IMR-90 (cell line): ENCODE measurements around the gene AUNIP. TPM values are rescaled to one million over a fixed set of nuclear protein-coding genes. Genes with fewer than 3 reads are reported as not detected.

Experiments used
- ATAC-seq: fragments of 200-7000 bp; cut with Tn5 transposase; 2 replicates; pipeline ENCODE4 v1.9.1; 2020; ENCODE audit warnings: low read depth, mild to moderate bottlenecking, moderate library complexity
- BruUV-seq: library from RNA; stranded (reverse); fragments of 400-500 nt; replicated peaks from 2 replicates; lab custom pipeline; 2021; lab: Mats Ljungman, UMichigan
- CTCF ChIA-PET: fragments of 300-600 bp; formaldehyde crosslinking; extraction: SDS; loops from one replicate; lab custom pipeline; 2021; ENCODE audit warnings: antibody characterized with exemption; lab: Yijun Ruan, JAX
- POLR2A ChIA-PET: fragments of 300-600 bp; sonication (Branson Sonifier 250); formaldehyde crosslinking; loops from one replicate; lab custom pipeline; 2022; ENCODE audit warnings: antibody characterized with exemption; ENCODE audit not compliant: unreplicated experiment; lab: Charles Lee
- DNase-seq: peaks from one replicate; pipeline ENCODE4 v3.0.0; 2013
- H2AFZ ChIP-seq: replicated peaks from 2 replicates; pipeline ENCODE3; 2013; ENCODE audit warnings: low read length, mild to moderate bottlenecking; ENCODE audit not compliant: poor library complexity
- H2AK5ac ChIP-seq: 2 replicates; pipeline ENCODE4 v1.6.1; 2013; ENCODE audit warnings: low read depth, low read length, inconsistent platforms
- H2AK9ac ChIP-seq: replicated peaks from 2 replicates; pipeline ENCODE3; 2013; ENCODE audit warnings: mild to moderate bottlenecking, low read depth, low read length, moderate library complexity; ENCODE audit not compliant: poor library complexity
- H2BK120ac ChIP-seq: 2 replicates; pipeline ENCODE4 v1.6.1; 2013; ENCODE audit warnings: low read depth, low read length, inconsistent platforms
- H2BK15ac ChIP-seq: 3 replicates; pipeline ENCODE4 v1.6.1; 2013; ENCODE audit warnings: low read depth, low read length, inconsistent platforms
- H2BK20ac ChIP-seq: 2 replicates; pipeline ENCODE4 v1.6.1; 2013; ENCODE audit warnings: low read depth, mild to moderate bottlenecking, inconsistent platforms, low read length, moderate library complexity
- H2BK5ac ChIP-seq: 2 replicates; pipeline ENCODE4 v1.6.1; 2013; ENCODE audit warnings: mild to moderate bottlenecking, low read depth, low read length, inconsistent platforms; ENCODE audit not compliant: poor library complexity, severe bottlenecking
- H3K14ac ChIP-seq: replicated peaks from 2 replicates; pipeline ENCODE4 v1.6.1; 2013; ENCODE audit warnings: low read depth, low read length, inconsistent platforms
- H3K18ac ChIP-seq: 2 replicates; pipeline ENCODE4 v1.6.1; 2013; ENCODE audit warnings: low read depth, low read length, control low read depth
- H3K23ac ChIP-seq: 2 replicates; pipeline ENCODE4 v1.6.1; 2013; ENCODE audit warnings: low read depth, low read length, inconsistent platforms
- H3K27ac ChIP-seq: 2 replicates; pipeline ENCODE4 v1.5.1; 2013; ENCODE audit warnings: mild to moderate bottlenecking, control low read depth, low read length; ENCODE audit not compliant: insufficient read depth
- H3K27me3 ChIP-seq: 2 replicates; pipeline ENCODE4 v1.6.1; 2013; ENCODE audit warnings: low read length; ENCODE audit not compliant: control insufficient read depth, insufficient read depth
- H3K36me3 ChIP-seq: 2 replicates; pipeline ENCODE4 v1.6.1; 2013; ENCODE audit warnings: low read length, mixed read lengths; ENCODE audit not compliant: control insufficient read depth, insufficient read depth
- H3K4ac ChIP-seq: 2 replicates; pipeline ENCODE4 v1.6.1; 2013; ENCODE audit warnings: low read depth, low read length, inconsistent platforms
- H3K4me1 ChIP-seq: 2 replicates; pipeline ENCODE4 v1.6.1; 2013; ENCODE audit warnings: low read length, mixed read lengths; ENCODE audit not compliant: control insufficient read depth, insufficient read depth
- H3K4me2 ChIP-seq: 2 replicates; pipeline ENCODE4 v1.6.1; 2013; ENCODE audit warnings: low read depth, mild to moderate bottlenecking, control low read depth, low read length, moderate library complexity
- H3K4me3 ChIP-seq: 2 replicates; pipeline ENCODE4 v1.5.1; 2013; ENCODE audit warnings: low read depth, mild to moderate bottlenecking, control low read depth, low read length, moderate library complexity; ENCODE audit not compliant: insufficient read depth
- H3K56ac ChIP-seq: 2 replicates; pipeline ENCODE4 v1.6.1; 2013; ENCODE audit warnings: low read length, inconsistent platforms; ENCODE audit not compliant: insufficient read depth; ENCODE audit errors: extremely low read depth
- H3K79me1 ChIP-seq, 2 experiments: 2 replicates each; pipeline ENCODE4 v1.6.1; 2013; ENCODE audit warnings: low read length in 2 of 2, inconsistent platforms in 1 of 2, low read depth in 1 of 2
- H3K9ac ChIP-seq: 2 replicates; pipeline ENCODE4 v1.6.1; 2013; ENCODE audit warnings: low read depth, low read length, control low read depth
- H3K9me1 ChIP-seq: 2 replicates; pipeline ENCODE4 v1.6.1; 2013; ENCODE audit warnings: low read length, inconsistent platforms; ENCODE audit not compliant: insufficient read depth
- H3K9me3 ChIP-seq: 2 replicates; pipeline ENCODE4 v1.6.1; 2013; ENCODE audit warnings: low read length; ENCODE audit not compliant: control insufficient read depth, insufficient read depth
- H4K20me1 ChIP-seq: 2 replicates; pipeline ENCODE4 v1.6.1; 2013; ENCODE audit warnings: low read length, inconsistent platforms; ENCODE audit not compliant: insufficient read depth
- H4K5ac ChIP-seq: 2 replicates; pipeline ENCODE4 v1.6.1; 2013; ENCODE audit warnings: mild to moderate bottlenecking, low read depth, low read length, control low read depth
- H4K8ac ChIP-seq, 2 experiments: 2 replicates each; pipeline ENCODE4 v1.6.1; 2013; ENCODE audit warnings: low read depth in 2 of 2, low read length in 2 of 2, control low read depth in 1 of 2, inconsistent platforms in 1 of 2
- H4K91ac ChIP-seq: 2 replicates; pipeline ENCODE4 v1.6.1; 2013; ENCODE audit warnings: low read depth, low read length, inconsistent platforms; ENCODE audit not compliant: insufficient read depth
- BHLHE40 ChIP-seq: fragments of 150-350 bp; IDR thresholded peaks from 2 replicates; pipeline ENCODE4 v1.6.1; 2016; ENCODE audit warnings: mild to moderate bottlenecking, low read depth, low read length
- CEBPB ChIP-seq: IDR thresholded peaks from 2 replicates; pipeline ENCODE4 v1.6.1; 2012; ENCODE audit warnings: low read depth, low read length, improper control_type of control experiment
- CHD1 ChIP-seq: IDR thresholded peaks from 2 replicates; pipeline ENCODE4 v1.6.1; 2012; ENCODE audit warnings: low read depth, low read length, improper control_type of control experiment
- ELK1 ChIP-seq: fragments of 150-350 bp; IDR thresholded peaks from 2 replicates; pipeline ENCODE4 v1.6.1; 2016; ENCODE audit warnings: low read depth, mild to moderate bottlenecking, low read length, moderate library complexity, borderline replicate concordance
- FOS ChIP-seq: fragments of 150-350 bp; IDR thresholded peaks from 2 replicates; pipeline ENCODE4 v1.6.1; 2016; ENCODE audit warnings: low read depth, low read length
- MAFK ChIP-seq: IDR thresholded peaks from 2 replicates; pipeline ENCODE4 v1.6.1; 2012; ENCODE audit warnings: low read depth, low read length, improper control_type of control experiment
- MAZ ChIP-seq: IDR thresholded peaks from 2 replicates; pipeline ENCODE4 v1.6.1; 2012; ENCODE audit warnings: low read depth, mild to moderate bottlenecking, low read length, improper control_type of control experiment, moderate library complexity, borderline replicate concordance
- MXI1 ChIP-seq: IDR thresholded peaks from 2 replicates; pipeline ENCODE4 v1.6.1; 2012; ENCODE audit warnings: low read depth, mild to moderate bottlenecking, low read length, moderate library complexity, borderline replicate concordance
- NFE2L2 ChIP-seq: fragments of 150-350 bp; IDR thresholded peaks from 2 replicates; pipeline ENCODE4 v1.6.1; 2016; ENCODE audit warnings: low read depth, mild to moderate bottlenecking, low read length
- POLR2A ChIP-seq: IDR thresholded peaks from 2 replicates; pipeline ENCODE4 v1.6.1; 2012; ENCODE audit warnings: mild to moderate bottlenecking, low read depth, low read length
- RAD21 ChIP-seq: IDR thresholded peaks from 2 replicates; pipeline ENCODE4 v1.6.1; 2012; ENCODE audit warnings: low read length, improper control_type of control experiment
- RCOR1 ChIP-seq: IDR thresholded peaks from 2 replicates; pipeline ENCODE4 v1.6.1; 2012; ENCODE audit warnings: mild to moderate bottlenecking, low read length, improper control_type of control experiment; ENCODE audit not compliant: insufficient replicate concordance
- RFX5 ChIP-seq: IDR thresholded peaks from 2 replicates; pipeline ENCODE4 v1.8.0; 2012; ENCODE audit warnings: low read depth, mild to moderate bottlenecking, low read length, moderate library complexity
- SMC3 ChIP-seq: fragments of 150-350 bp; IDR thresholded peaks from 2 replicates; pipeline ENCODE4 v1.6.1; 2016; ENCODE audit warnings: low read depth, mild to moderate bottlenecking, antibody characterized with exemption, low read length, moderate library complexity
- USF2 ChIP-seq: fragments of 150-350 bp; IDR thresholded peaks from 2 replicates; pipeline ENCODE4 v1.6.1; 2017; ENCODE audit warnings: mild to moderate bottlenecking, antibody characterized with exemption, low read length, low read depth
- WGBS, 2 experiments: methylation state at CpG; one replicate each; pipeline versions ENCODE4 v1.1.5 to v1.1.7; 2013; ENCODE audit warnings: missing lambda C conversion rate in 2 of 2; ENCODE audit not compliant: insufficient read length in 1 of 2; ENCODE audit errors: extremely low coverage in 2 of 2; 5-methylcytosine and 5-hydroxymethylcytosine counted together
- dilution Hi-C: fragments of 300-500 bp; cut with HindIII; formaldehyde crosslinking; loops from one replicate; pipeline ENCODE4 v1.14.3; 2018; ENCODE audit warnings: low sequenced_read_pairs; ENCODE audit not compliant: unreplicated experiment
- in situ Hi-C: fragments of 300-500 bp; cut with MboI; formaldehyde crosslinking; loops from 3 replicates; pipeline ENCODE4 v1.14.3; 2019; ENCODE audit warnings: low sequenced_read_pairs, inconsistent platforms, mixed read lengths
- intact Hi-C: fragments of 100-400 bp; cut with micrococcal nuclease; formaldehyde crosslinking; loops from 2 replicates; pipeline ENCODE4 v1.10.0; 2022
- polyA plus RNA-seq, 3 experiments: library from polyadenylated mRNA; depleted of rRNA; stranded (reverse); fragments of >200 nt; gene quantifications; 2 replicates each; pipeline ENCODE4 v1.2.3, GENCODE V29; 2012; ENCODE audit warnings: low replicate concordance in 1 of 3
- total RNA-seq: library from RNA; depleted of rRNA; stranded (reverse); fragments of >200 nt; gene quantifications from 2 replicates; pipeline ENCODE4 v1.2.3, GENCODE V29; 2012
- TF ChIP-seq, protein P1 (sequence below): conservative IDR thresholded peaks from 2 replicates; pipeline ENCODE4 v1.5.1; 2012; ENCODE audit warnings: mild to moderate bottlenecking, low read depth, low read length, improper control_type of control experiment

AUNIP gene
- total and polyA plus RNA-seq, 2 of the 4 experiments (the other 2 are of a cell fraction): 2.4 to 5.0 TPM

GRCh38 chr1:25787760-25788166, 71.5 kb downstream of the AUNIP start:
- 90% methylated on average over 2 of the region's 5 CpGs; no CpG with 5 or more reads in 1 of the 2 experiments for WGBS, 2 experiments
- Histone ChIP-seq H3K27me3 (no peaks in the 10 kb centered on the region), H3K23ac (no peak overlapping the region), H4K20me1 (no peaks in the 10 kb centered on the region; the same call in 1 of the 2 replicates), H3K4me1 (peaks cover 12% of the 10 kb centered on the region), H4K5ac (no peak overlapping the region), H2BK15ac (no peak overlapping the region), H3K14ac (no peak overlapping the region), H2AFZ (no peak overlapping the region), H3K9me3 (no peaks in the 10 kb centered on the region), H3K79me1 (no peaks in the 10 kb centered on the region), H2BK20ac (no peak overlapping the region), H2BK120ac (no peak overlapping the region), H2AK5ac (no peak overlapping the region), H3K4me2 (no peak overlapping the region), H3K36me3 (peaks cover 14% of the 10 kb centered on the region; the same call in 1 of the 2 replicates), H3K56ac (no peak overlapping the region), H3K4ac (no peak overlapping the region), H2BK5ac (no peak overlapping the region), H3K4me3 (no peak overlapping the region), H2AK9ac (no peak overlapping the region), H4K8ac (no peak overlapping the region), H3K27ac (no peak overlapping the region), H3K18ac (no peak overlapping the region), H3K9ac (no peak overlapping the region), H4K91ac (no peak overlapping the region; the same call in 1 of the 2 replicates), H3K9me1 (peaks cover 10% of the 10 kb centered on the region)
- ATAC-seq (no peak), DNase-seq (no peak)
- in situ Hi-C loops: no loop called here
- POLR2A ChIA-PET: no interaction called here
- no peak for TF ChIP-seq BHLHE40
- TF ChIP-seq CEBPB: no peak
- no peak for TF ChIP-seq RFX5
- no peak for TF ChIP-seq RAD21
- TF ChIP-seq CHD1: no peak
- no peak for TF ChIP-seq FOS
- no peak for TF ChIP-seq NFE2L2
- TF ChIP-seq MAZ: no peak
- TF ChIP-seq ELK1: no peak
- TF ChIP-seq MAFK: no peak
- TF ChIP-seq POLR2A: no peak
- TF ChIP-seq, protein P1, sequence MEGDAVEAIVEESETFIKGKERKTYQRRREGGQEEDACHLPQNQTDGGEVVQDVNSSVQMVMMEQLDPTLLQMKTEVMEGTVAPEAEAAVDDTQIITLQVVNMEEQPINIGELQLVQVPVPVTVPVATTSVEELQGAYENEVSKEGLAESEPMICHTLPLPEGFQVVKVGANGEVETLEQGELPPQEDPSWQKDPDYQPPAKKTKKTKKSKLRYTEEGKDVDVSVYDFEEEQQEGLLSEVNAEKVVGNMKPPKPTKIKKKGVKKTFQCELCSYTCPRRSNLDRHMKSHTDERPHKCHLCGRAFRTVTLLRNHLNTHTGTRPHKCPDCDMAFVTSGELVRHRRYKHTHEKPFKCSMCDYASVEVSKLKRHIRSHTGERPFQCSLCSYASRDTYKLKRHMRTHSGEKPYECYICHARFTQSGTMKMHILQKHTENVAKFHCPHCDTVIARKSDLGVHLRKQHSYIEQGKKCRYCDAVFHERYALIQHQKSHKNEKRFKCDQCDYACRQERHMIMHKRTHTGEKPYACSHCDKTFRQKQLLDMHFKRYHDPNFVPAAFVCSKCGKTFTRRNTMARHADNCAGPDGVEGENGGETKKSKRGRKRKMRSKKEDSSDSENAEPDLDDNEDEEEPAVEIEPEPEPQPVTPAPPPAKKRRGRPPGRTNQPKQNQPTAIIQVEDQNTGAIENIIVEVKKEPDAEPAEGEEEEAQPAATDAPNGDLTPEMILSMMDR: no peak
- TF ChIP-seq MXI1: no peak
- TF ChIP-seq SMC3: no peak
- TF ChIP-seq USF2: no peak
- no peak for TF ChIP-seq RCOR1
- intact Hi-C loops: no loop called here
- dilution Hi-C loops: no loop called here
- CTCF ChIA-PET: interaction anchor here (1.0 kb wide), 1 partner anchor 10 kb away, joined by 3 read pairs; no protein-coding TSS in a partner anchor
- no TSS peak for BruUV-seq
